ENCODE measurements around the gene VARS2.
"Not testable (repeated sequence)": the region's sequence is repeated elsewhere in the genome, so short reads cannot be mapped to it uniquely, and the experiment has no call there.

Gene VARS2

DNA sequence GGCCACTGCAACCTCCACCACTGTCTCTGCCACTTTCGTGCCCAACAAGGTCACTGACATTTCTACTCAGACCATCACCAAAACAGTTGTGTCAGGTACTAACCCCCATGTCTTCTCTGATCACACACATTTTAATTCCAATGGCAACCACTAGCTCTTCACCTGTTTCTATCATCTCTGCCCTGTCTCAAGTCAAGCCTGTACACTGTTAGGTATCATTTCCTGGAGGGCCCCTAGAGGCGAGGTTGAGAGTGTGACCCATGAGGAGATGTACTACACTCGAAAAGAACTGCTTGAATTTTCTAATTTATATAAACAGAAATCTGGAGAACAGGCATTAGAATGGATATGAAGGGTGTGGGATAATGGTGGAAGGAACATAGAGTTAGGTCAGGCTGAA lies 52.1 kb downstream of the VARS2 start:
- DNase-seq, result no peak

DNA sequence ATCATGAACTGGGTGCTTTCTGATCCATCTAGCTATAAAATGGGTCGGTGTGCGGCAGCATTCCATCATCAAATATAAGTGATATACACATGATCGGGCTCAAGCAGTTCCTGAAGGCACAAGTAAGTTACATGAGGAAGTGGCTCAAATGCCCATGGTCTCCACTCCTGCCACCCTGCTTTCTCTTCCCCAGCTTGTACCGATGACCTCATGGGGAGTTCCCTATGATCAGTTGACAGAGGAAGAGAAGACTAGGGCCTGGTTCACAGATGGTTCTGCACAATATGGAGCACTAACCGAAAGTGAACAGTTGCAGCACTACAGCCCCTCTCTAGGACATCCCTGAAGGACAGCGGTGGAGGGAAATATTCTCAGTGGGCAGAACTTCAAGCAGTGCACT lies 55.1 kb downstream of the VARS2 start:
- not testable (repeated sequence) for DNase-seq

DNA sequence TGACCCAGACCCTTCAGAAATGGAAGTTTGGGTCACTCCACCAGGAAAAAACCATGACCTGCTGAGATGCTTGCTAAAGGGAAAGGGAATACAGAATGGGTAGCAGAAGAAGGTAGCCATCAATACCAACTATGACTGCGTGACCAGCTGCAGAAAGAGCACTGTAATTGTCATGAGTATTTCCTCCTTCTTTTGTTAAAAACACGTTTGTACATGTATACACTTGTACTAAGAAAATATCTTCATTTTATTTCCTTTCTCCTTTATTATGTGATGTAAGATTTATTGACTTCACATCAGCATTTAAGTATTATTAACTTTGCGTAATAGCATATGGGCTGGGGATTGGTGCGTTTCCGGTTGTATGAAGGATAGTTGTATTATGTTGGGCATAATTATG lies 56.9 kb downstream of the VARS2 start:
- DNase-seq, result no peak

DNA sequence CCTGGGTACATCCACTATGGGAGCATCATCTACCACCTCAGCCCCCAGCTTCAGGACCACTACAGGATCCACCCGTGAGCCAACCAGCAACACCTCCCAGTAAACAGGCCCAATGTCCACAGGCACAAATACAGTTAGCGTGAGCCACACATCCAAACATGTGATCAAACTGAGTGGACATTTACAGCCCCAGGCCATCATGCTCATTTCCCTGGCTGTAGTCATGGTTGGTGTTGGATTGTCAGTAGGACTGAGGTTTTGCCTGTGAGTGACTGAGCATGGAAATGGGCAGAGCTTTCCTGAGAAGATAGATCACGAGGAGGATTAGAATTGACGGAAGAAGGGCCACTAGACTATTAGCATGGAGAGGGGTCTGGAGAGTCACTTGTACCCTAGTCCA lies 58.8 kb downstream of the VARS2 start:
- no peak for DNase-seq

DNA sequence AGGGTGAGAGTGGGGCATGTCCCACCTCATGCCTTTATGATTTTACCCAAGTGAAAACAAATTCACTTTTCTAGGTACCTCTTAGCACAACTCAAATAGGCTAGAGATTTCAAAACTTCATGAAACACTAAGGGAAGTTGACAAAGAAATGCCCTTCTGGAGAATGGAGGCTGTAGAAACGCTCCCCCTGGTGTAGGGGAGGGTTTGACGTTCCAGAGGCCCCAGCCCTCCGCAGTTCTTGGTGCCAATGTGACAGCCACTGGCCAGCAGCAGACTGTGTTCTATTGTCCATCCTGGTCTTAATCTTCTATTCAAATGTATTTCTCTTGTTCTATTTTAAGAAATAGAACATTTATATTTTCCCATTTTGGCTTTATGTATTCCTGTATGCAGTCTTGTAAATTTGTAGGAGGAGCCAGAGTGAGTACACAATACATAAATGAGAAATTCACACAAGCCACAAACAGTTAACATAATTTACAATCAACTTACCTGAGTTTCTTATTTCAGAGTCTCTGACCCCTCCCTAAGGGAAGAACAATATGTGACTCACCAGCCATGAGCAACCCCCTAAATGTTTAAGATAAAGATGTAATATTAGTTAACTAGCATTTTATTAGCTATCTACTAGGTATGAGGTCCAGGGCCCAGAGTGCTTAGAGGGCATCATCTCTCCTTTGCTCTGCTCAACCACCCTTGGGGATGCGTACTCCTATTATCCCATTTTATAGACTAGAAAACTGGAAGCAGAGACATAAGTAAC lies 60.6 kb downstream of the VARS2 start:
- no peak for DNase-seq
